Thyroid gland (tissue), 4 donors: ENCODE data around the gene GABPA.

ENCODE experiments used
- POLR2A ChIP-seq, 2 donors: fragments of 450-650 bp; IDR thresholded peaks; one replicate each; pipeline ENCODE4 v1.6.1; 2017; ENCODE audit warnings: antibody characterized with exemption in 2 of 2, mild to moderate bottlenecking in 2 of 2, moderate library complexity in 1 of 2
- TF ChIP-seq, protein P1 (sequence below), 6 experiments: fragments of 200-600 bp in 3 of 6; fragments of 450-650 bp in 3 of 6; sonication (generic) in 3 of 6; IDR thresholded peaks; one replicate each; pipeline ENCODE4 v1.5.1; 2016 to 2019; ENCODE audit warnings: antibody characterized with exemption in 6 of 6, mild to moderate bottlenecking in 2 of 6, inconsistent platforms in 1 of 6, moderate library complexity in 1 of 6

DNA sequence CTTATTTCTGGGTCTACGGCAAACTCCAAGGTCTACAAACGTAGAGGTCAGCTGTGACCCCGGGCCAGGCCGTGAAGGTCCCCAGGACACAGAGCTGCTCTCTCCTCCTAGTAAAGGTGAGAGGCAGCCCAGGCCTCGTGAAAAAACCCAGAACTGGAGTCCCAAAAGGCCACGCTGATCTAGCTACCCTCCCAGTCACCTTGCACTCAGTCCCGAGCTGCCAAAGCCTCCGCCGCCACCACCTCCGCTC lies 193 bp upstream of the GABPA start:
- TF ChIP-seq, protein P1, sequence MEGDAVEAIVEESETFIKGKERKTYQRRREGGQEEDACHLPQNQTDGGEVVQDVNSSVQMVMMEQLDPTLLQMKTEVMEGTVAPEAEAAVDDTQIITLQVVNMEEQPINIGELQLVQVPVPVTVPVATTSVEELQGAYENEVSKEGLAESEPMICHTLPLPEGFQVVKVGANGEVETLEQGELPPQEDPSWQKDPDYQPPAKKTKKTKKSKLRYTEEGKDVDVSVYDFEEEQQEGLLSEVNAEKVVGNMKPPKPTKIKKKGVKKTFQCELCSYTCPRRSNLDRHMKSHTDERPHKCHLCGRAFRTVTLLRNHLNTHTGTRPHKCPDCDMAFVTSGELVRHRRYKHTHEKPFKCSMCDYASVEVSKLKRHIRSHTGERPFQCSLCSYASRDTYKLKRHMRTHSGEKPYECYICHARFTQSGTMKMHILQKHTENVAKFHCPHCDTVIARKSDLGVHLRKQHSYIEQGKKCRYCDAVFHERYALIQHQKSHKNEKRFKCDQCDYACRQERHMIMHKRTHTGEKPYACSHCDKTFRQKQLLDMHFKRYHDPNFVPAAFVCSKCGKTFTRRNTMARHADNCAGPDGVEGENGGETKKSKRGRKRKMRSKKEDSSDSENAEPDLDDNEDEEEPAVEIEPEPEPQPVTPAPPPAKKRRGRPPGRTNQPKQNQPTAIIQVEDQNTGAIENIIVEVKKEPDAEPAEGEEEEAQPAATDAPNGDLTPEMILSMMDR (IDR thresholded peaks at IDR 0.05), result no peak
- peak in 1 of 2 donors; percentile 84 for TF ChIP-seq POLR2A (IDR thresholded peaks at IDR 0.05)
